Femur (tissue), 1 donor: ENCODE measurements around the gene TREML1.
A peak's percentile ranks its signal among the peaks of the same experiment; 100 is the strongest.
"Not testable (repeated sequence)": the region's sequence is repeated elsewhere in the genome, so short reads cannot be mapped to it uniquely, and the experiment has no call there.

Experiments
- DNase-seq: peaks from one replicate; pipeline ENCODE4 v3.0.0-alpha.2; 2017

TREML1 gene, protein sequence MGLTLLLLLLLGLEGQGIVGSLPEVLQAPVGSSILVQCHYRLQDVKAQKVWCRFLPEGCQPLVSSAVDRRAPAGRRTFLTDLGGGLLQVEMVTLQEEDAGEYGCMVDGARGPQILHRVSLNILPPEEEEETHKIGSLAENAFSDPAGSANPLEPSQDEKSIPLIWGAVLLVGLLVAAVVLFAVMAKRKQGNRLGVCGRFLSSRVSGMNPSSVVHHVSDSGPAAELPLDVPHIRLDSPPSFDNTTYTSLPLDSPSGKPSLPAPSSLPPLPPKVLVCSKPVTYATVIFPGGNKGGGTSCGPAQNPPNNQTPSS

DNA sequence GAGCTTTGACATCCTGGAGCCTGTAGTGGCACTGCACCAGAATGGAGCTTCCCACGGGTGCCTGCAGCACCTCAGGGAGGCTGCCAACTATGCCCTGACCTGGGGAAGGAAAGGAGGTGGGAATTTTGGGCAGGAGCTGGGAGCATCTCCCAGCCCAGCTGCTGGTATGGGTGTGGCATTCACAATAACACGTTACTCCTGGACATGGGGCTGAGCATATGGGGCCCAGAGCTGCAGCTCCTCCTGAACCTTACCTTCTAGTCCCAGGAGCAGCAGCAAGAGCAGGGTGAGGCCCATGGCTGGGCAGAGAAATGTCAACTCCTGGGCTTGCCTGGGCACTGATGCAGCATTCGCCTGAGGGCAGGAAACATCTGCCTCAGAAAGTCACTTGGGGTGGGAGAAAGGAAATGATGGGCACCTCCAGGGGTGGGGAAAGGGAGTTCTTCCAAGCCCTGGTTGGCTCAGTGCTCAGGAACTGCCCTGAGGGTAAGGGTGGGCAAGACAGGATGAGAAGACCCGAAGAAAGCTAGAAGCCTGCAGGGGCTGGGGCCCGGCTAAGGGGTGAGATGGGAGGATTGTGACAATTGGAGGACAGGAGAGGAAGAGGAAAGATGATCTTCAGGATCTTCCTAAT, at the start of gene TREML1:
Gene TREML1, minus strand, starts transcription at position 356 of the 634 bp plus-strand sequence. Its CDS starts 59 bp downstream, at position 297.
- DNase-seq: no peak

DNA sequence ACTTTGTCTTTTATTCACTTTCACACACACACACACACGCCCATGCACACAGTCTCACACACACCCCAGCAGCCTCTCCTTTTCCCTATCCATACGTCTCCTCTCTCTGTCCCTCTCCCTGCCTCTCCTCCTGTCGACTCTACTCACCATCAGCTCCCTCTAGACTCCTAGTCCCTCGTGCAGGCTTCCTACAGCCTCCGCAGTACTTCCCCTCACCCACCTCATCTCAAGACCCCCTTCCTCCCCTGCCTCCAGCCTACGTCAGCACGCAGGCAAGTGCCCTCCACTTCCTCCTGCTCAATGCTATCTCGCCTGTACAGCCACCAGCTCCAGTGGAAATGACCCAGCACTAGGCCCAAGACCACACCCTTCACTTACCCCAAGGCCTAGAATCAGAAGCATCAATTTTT, 47.6 kb upstream of the TREML1 start:
- DNase-seq: no peak

- peak; percentile 29 for DNase-seq
Measured at GRCh38 chr6:41200901-41201763, 47.0 kb upstream of the TREML1 start, which contains the start of gene TREML2. Gene TREML2, minus strand, starts transcription at chr6:41201149. Its CDS starts 141 bp downstream, at chr6:41201008.

DNA sequence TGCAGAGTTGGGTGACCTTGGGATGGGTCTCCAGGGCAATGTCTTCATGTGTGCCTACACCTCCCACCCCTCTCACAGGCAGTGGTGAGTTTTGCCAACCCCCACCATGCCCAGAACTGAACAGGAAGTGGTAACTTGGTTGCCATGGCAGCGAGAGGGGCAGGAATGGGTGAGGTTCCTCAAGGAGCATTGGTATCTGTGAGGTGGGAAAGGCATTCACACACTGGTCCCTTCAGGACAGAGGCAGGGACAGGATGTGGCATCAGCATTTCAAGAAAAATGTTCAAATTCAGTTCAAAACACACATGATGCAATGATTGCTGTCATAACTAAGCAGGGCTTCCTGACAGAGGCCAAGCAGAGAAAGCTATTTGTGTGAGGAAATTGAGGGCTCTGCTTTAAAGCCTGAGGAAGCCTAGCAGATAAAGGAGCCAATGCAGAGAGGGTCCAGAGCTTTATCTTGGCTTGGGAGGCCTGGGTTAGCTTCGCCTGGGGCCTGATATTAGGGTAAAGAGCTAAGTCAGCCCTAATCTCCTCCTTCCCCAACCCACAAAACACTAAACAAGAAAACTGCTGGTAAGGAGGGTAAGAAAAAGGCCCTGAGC, 46.3 kb upstream of the TREML1 start:
- DNase-seq: peak; percentile 57

GRCh38 chr6:41199552-41200246, 45.6 kb upstream of the TREML1 start:
- no peak for DNase-seq

DNA sequence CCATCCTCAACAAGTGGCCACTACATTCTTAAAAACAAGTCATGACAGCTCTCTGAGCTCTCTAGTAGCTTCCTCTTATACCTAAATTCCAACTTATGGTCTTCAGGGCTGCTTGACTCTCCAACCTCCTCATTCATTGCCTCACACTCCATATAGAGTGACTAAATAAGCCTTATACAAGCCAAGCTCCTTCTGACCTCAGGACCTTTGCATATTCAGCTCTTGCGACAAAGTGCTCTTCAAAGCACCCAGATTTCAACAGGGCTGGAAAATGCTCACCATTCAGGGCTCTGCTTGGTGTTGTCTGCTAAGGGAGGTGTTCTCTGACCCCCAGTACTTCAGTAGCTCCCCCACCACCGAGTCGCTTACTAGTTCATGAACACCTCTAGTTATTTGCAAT, 43.1 kb upstream of the TREML1 start:
- DNase-seq: no peak

DNA sequence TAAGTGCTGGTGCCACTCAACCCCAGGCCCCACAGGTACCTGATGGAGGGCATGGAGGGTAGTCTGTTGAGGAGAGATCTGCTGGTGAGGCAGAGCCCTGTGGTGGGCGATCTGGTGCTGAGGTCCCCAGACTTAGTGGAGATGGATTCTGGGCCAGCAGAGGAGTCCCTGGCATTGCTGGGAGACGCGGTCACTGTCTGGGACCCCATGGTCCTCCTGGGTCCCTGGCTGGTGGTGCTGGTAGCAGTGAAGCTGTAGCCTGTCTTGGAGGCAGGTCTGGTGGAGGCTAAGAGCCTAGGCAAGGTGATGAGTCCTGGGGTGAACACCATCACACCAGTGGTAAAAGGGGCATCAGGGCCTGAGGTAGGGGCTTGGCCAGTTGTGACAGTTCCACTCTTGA, 40.2 kb upstream of the TREML1 start:
- no peak for DNase-seq

DNA sequence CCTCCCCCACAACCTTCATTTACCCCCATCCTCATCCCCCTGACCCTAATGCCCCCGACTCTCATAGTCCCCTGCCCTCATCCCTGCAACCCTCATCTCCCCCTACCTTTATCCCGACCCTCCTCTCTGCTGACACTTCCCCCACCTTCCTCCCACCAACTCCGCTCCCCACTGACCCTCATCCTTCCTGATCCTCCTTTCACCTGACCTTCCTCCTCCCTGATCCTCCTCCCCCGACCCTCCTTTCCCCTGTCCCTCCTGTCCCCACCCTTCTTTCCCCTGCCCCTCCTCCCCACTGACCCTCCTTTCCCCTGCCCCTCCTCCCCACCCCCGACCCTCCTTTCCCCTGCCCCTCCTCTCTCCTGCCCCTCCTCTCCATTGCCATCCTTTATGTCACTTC, 39.7 kb upstream of the TREML1 start:
- DNase-seq: no peak

- DNase-seq: no peak
Measured at GRCh38 chr6:41193171-41193734, 39.1 kb upstream of the TREML1 start.

DNA sequence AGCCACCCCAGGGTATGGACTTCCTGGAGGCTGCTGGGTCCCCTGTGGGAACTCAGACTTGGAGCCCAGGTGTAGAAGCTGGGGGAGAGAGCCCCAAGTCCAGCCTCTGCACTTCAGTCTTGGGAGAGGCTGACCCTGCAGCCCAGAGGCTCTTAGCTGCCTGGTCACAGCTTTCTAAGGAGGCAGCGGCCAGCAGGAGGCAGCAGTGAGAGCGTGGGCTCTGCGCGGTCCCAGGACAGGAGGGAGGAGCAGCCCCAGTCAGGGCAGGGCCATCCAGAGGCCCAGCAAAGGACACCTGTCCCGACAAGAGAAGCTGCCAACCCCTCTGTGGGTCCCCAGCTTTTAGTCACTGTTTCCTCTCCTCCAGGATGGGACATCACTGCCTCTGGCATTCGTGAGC, 37.4 kb upstream of the TREML1 start:
- no peak for DNase-seq

DNA sequence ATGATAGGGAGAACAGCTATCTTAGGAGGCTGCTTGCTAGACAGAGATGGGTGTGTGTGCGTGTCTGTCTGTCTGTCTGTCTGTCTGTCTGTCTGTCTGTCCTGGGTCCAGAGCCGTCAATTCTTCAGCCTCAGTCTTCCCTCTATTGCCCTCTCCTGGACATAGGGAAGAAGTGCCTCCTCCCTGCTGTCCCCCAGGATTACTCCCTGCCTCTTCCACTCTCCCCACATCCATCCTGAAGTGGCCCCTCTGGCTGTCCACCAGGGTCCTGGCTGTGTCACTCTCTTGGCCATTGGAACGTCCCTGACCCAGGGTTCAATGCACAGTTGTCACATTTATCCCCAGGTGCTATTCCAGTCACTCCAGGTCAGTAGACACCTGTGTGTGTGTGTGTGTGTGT, 36.6 kb upstream of the TREML1 start:
- no peak for DNase-seq

DNA sequence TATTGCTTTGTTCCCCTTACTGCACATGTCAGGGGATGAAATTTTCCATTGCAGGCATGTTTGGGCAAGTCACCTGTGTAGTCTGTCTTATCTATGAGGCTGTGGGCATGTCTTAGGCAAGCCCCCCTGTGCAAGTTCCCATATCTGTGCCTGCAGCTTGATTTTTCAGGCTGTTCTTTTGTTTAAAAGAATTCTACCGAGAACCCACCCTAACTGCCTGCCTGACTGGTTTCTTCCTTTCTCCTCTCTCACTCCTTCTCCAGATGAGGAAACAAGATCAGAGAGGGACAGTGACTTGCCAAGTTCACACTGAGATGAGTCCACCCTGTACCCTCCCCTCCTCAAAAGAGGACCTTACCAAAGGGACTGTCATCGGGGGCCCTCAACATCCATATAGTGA, 35.8 kb upstream of the TREML1 start:
- no peak for DNase-seq

- DNase-seq: not testable (repeated sequence)
Measured at GRCh38 chr6:41189046-41189445, 34.9 kb upstream of the TREML1 start.

GRCh38 chr6:41187924-41188886, 34.1 kb upstream of the TREML1 start:
- DNase-seq: no peak

- DNase-seq: no peak
Measured at GRCh38 chr6:41186031-41186562, 31.9 kb upstream of the TREML1 start.

GRCh38 chr6:41184761-41185160, 30.6 kb upstream of the TREML1 start:
- no peak for DNase-seq

DNA sequence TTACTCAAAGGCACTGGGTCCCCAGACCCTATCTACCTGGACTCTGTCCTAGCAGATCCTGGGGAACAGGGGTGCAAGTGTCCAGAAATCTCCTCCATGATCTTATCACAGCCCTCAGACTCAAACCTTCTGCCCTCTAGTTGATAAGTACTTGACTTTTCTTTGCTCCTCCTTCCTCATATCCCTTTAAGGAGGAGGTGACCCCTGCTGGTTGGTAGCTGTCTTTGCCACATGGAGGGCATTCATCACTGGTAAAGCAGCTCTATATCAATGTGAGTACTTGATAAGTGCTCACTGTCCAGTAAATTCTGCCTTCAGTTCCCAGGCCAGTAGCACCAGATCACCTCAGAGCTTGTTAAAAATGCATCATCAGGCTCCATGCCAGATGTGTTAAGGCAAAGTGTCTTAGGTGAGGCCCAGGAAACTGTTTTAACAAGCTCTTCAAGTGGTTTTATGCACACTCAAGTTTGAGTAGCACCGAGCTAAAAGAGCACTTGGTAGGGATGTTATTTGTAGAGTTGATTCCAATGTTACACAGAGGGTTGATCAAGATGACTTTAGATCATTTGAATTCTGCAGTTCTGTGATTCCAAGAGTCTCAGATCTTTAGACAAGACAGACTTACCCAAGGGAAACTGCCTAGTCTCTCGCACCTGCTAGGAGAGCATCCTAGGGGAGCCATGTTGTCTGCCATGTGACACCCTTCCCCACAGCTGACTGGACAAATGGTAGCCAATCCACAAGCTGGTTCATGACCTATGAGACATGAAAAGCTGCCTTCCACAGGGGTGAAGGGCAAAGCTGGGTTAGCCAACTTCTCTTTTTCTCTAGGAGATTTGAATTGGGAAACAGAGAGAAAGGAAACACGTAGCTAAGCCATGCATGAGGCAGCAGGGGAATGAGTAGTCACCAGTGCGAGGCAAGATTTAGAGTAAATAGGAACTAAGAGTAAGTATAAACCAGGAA, 28.2 kb upstream of the TREML1 start:
- peak; percentile 38 for DNase-seq

DNA sequence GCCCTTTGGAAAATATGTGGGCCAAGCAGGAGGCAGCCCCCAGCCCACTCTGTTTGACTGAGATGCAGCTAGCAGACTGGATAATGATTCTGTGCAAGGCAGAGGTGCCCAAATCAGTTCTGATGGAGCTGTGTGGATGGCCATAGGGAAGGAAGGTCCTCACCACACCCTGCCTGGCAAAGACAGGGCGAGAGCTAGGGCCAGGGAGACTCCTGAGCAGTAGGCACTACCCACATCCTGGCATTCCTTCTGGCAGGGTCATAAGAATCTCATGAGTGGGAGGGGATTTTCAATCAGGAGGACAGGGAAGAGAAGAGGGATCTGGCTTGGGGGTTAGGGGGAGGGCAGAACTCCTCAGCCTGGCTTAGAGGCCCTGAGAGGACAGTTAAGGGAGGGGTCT, 27.4 kb upstream of the TREML1 start:
- DNase-seq: no peak

GRCh38 chr6:41179163-41179562, 25.0 kb upstream of the TREML1 start:
- no peak for DNase-seq
